Measurements from ENCODE around the gene CARD9. TPM values are rescaled to one million over a fixed set of nuclear protein-coding genes. Genes with fewer than 3 reads are reported as not detected.

The CARD9 gene
- total RNA-seq, 1 experiment from 2014 or later: 5.6 TPM

DNA sequence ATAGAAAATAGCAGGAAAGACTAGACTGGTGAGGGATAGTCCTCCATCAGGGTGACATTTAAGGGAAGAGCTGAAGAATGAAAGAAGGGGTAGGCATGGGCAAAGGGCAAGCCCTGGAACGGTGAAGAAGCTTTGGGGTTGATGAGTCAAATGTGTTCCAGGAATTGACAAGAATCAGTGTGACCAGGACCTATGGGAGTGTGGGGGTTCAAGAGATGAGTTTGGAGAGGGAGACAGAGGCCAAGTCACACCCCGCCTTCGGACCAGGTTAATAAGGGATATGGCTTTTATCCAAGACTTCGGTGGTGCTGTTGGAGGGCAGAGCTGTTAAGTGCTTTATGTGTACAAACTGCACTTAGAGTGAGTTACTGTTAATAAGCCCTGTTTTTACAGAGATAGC lies 37.9 kb upstream of the CARD9 start:
- Histone ChIP-seq H4K5ac (ENCODE audit: insufficient read length, low read depth, low read length) (peak overlapping the region; percentile 10), H2BK5ac (ENCODE audit: insufficient read length, low read length) (no peak overlapping the region), H3K23ac (ENCODE audit: insufficient read length, low read depth, low read length) (no peak overlapping the region), H3K4me1 (ENCODE audit: insufficient read depth, low read length) (no peaks in the 10 kb centered on the region), H4K20me1 (ENCODE audit: control insufficient read depth, insufficient read depth, insufficient read length) (no peaks in the 10 kb centered on the region), H4K91ac (ENCODE audit: insufficient read length, low read depth, low read length) (no peak overlapping the region), H3K27me3 (ENCODE audit: insufficient read depth, low read length) (no peaks in the 10 kb centered on the region), H3K79me2 (ENCODE audit: insufficient read depth, low read length) (peaks cover 16% of the 10 kb centered on the region; the same call in 1 of the 2 replicates), H2AFZ (ENCODE audit: low read length) (no peak overlapping the region), H3T11ph (ENCODE audit: low read length) (no peak overlapping the region), H4K8ac (replicated peaks; ENCODE audit: insufficient read length, low read depth, low read length) (no peak overlapping the region), H3K4me2 (ENCODE audit: insufficient read depth, insufficient read length, low read length) (peak overlapping the region; percentile 96), H3K79me1 (ENCODE audit: insufficient read depth, low read depth, low read length, poor library complexity, severe bottlenecking) (peaks cover 22% of the 10 kb centered on the region), H3K9me3 (ENCODE audit: control insufficient read depth, low read depth, low read length) (no peaks in the 10 kb centered on the region), H2BK120ac (ENCODE audit: low read depth, low read length, poor library complexity, severe bottlenecking) (no peak overlapping the region), H3K4ac (ENCODE audit: low read depth, low read length) (no peak overlapping the region), H3K23me2 (ENCODE audit: insufficient read length, low read depth, low read length, poor library complexity, severe bottlenecking) (peaks cover 15% of the 10 kb centered on the region), H3K18ac (ENCODE audit: insufficient read length, low read depth, low read length) (no peak overlapping the region), H2BK20ac (ENCODE audit: low read depth, low read length, poor library complexity, severe bottlenecking) (no peak overlapping the region), H3K27ac (ENCODE audit: insufficient read length, low read depth, low read length) (no peak overlapping the region), H2AK5ac (ENCODE audit: insufficient read length, low read length) (no peak overlapping the region), H3K14ac (ENCODE audit: insufficient read depth, low read length) (no peak overlapping the region), H3K9ac (ENCODE audit: extremely low read depth, insufficient read length, low read length) (peak overlapping the region; percentile 54), H2BK15ac (ENCODE audit: low read depth, low read length) (no peak overlapping the region), H3K56ac (ENCODE audit: insufficient read length, low read depth, low read length) (no peak overlapping the region), H2BK12ac (ENCODE audit: insufficient read length, low read depth, low read length) (no peak overlapping the region)
- peaks cover 3% of the 10 kb centered on the region for H3K27me3 Mint-ChIP-seq (ENCODE audit: low read depth)
- peaks cover 22 to 25% of the 10 kb centered on the region in 2 experiments for H3K4me1 Mint-ChIP-seq
- no CpG with 5 or more reads among the region's 4 CpGs for WGBS (ENCODE audit: extremely low coverage, insufficient read length, low lambda C conversion rate)
- H3K4me3 Mint-ChIP-seq: peak overlapping the region; percentile 94 to 96
- H3K9me3 Mint-ChIP-seq: no peaks in the 10 kb centered on the region
- peaks cover 44 to 72% (median 60%) of the 10 kb centered on the region in 3 experiments; a peak in 6 of 7 replicates for H3K36me3 Mint-ChIP-seq (ENCODE audit: insufficient read depth in 1 of 3, low read depth in 3 of 3)
- TF ChIP-seq, protein P1, sequence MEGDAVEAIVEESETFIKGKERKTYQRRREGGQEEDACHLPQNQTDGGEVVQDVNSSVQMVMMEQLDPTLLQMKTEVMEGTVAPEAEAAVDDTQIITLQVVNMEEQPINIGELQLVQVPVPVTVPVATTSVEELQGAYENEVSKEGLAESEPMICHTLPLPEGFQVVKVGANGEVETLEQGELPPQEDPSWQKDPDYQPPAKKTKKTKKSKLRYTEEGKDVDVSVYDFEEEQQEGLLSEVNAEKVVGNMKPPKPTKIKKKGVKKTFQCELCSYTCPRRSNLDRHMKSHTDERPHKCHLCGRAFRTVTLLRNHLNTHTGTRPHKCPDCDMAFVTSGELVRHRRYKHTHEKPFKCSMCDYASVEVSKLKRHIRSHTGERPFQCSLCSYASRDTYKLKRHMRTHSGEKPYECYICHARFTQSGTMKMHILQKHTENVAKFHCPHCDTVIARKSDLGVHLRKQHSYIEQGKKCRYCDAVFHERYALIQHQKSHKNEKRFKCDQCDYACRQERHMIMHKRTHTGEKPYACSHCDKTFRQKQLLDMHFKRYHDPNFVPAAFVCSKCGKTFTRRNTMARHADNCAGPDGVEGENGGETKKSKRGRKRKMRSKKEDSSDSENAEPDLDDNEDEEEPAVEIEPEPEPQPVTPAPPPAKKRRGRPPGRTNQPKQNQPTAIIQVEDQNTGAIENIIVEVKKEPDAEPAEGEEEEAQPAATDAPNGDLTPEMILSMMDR (conservative IDR thresholded peaks at IDR 0.05): no peak
- H3K27ac Mint-ChIP-seq: peak overlapping the region in 2 of 3 experiments; percentile 77 to 92; a peak in 5 of 7 replicates
- DNase-seq: no peak

Measured in H9 (cell line).